Hepatocyte (in vitro differentiated cells): ENCODE results near the gene KIAA1958.

Source experiments
- CTCF ChIP-seq: fragments of 200-600 bp; sonication (generic); IDR thresholded peaks from 2 replicates; pipeline ENCODE4 v1.5.1; 2016; ENCODE audit warnings: antibody characterized with exemption, mild to moderate bottlenecking; ENCODE audit not compliant: poor library complexity
- EZH2 ChIP-seq: fragments of 200-600 bp; sonication (generic); IDR thresholded peaks from 2 replicates; pipeline ENCODE4 v1.6.1; 2016; ENCODE audit warnings: antibody characterized with exemption, mild to moderate bottlenecking, borderline replicate concordance
- EZH2phosphoT487 ChIP-seq: fragments of 200-600 bp; sonication (generic); IDR thresholded peaks from one replicate; pipeline ENCODE4 v1.6.1; 2018; ENCODE audit warnings: antibody characterized with exemption, mild to moderate bottlenecking, low read depth, moderate library complexity; ENCODE audit not compliant: unreplicated experiment, severe bottlenecking

GRCh38 chr9:112711050-112711689 lies 224.5 kb downstream of the KIAA1958 start:
- TF ChIP-seq EZH2phosphoT487 (no peak), CTCF (peak; percentile 65), EZH2 (no peak)
